Ovary (tissue), 3 donors: ENCODE data around the gene CD164L2.

ENCODE experiments used
- POLR2A ChIP-seq: fragments of 450-650 bp; IDR thresholded peaks from one replicate; pipeline ENCODE4 v1.6.1; 2017; ENCODE audit warnings: antibody characterized with exemption, mild to moderate bottlenecking, moderate library complexity
- TF ChIP-seq, protein P1 (sequence below), 3 donors: fragments of 450-650 bp in 2 of 3; fragments of 200-600 bp in 1 of 3; IDR thresholded peaks; one replicate each; pipeline versions ENCODE4 v1.5.1 to v1.8.0; 2016 to 2022; ENCODE audit warnings: antibody characterized with exemption in 3 of 3, mild to moderate bottlenecking in 1 of 3
- donor health status: DM: no; HTN: no; CAD: no.

DNA sequence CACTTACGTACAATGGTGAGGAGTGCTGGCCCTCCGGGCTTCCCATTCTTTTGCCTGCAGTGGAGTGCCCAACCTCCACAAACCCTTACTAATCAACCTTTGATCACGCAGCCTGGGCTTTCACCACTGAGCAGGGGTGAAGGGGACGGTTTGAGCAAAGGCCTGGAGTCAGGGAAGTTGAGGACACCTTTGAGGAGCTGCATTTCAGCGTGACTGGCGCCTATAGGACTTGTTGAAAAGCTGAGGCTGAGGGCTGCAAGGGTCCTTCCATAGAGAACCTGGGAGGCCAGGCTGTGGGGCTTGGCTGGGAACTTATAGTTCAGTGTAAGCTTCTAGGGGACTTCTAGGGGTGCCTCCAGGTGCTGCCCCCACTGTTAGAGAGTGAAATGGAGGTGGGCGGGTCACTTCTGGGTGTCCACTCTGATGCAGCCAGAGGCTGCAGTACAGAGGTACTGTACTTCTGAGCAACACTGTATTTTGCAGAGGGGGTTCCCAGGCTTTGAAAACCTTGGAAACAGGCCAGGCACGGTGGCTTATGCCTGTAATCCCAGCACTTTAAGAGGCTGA is 31.5 kb downstream of the CD164L2 start:
- TF ChIP-seq, protein P1, sequence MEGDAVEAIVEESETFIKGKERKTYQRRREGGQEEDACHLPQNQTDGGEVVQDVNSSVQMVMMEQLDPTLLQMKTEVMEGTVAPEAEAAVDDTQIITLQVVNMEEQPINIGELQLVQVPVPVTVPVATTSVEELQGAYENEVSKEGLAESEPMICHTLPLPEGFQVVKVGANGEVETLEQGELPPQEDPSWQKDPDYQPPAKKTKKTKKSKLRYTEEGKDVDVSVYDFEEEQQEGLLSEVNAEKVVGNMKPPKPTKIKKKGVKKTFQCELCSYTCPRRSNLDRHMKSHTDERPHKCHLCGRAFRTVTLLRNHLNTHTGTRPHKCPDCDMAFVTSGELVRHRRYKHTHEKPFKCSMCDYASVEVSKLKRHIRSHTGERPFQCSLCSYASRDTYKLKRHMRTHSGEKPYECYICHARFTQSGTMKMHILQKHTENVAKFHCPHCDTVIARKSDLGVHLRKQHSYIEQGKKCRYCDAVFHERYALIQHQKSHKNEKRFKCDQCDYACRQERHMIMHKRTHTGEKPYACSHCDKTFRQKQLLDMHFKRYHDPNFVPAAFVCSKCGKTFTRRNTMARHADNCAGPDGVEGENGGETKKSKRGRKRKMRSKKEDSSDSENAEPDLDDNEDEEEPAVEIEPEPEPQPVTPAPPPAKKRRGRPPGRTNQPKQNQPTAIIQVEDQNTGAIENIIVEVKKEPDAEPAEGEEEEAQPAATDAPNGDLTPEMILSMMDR (IDR thresholded peaks at IDR 0.05): no peak
- no peak for TF ChIP-seq POLR2A
